Germinal center (tissue), 1 donor: ENCODE measurements around the gene DCT.

Experiments
- DNase-seq: peaks from one replicate; pipeline ENCODE4 v3.0.0; 2012; ENCODE audit warnings: mixed read lengths, low spot score

Gene DCT

DNA sequence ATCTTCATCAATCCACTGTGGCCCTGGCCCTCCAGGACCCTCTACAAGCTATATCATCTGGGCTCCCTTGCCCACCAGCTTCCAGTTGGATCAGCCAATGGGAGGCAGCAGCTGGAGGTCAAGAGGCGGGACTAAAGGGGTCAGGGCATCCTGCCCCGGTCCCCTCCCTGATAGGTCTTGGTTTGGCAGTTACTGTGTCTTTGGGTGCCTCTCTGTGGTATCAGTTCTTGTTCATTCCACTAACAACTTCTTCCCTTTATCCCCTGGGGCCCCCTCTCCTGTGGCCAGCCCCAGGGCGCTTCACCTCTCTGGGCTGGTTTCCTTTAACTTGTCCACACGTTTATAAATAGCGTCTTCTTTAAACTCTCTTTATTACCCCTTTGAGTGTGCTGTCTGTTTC lies 83.6 kb downstream of the DCT start:
- no peak for DNase-seq

DNA sequence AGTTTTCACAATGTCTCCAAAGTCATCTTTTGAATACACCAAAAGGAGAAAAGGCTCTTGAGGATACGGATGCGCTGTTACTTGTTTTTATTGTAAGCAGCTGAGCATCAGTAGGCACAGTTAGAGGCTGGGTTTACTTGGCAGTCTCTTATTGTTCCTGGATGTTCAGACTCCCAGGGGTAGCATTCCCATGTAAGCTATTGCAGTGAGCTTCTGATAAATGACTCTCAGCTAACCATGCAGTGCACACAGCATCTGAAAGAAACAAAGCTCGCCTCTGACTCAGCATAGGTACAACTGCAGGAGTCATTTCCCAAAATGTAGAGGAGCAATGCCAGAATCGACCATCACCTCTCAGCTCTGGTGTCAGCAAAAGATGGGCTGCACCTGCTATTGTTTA lies 84.8 kb downstream of the DCT start:
- DNase-seq: no peak

DNA sequence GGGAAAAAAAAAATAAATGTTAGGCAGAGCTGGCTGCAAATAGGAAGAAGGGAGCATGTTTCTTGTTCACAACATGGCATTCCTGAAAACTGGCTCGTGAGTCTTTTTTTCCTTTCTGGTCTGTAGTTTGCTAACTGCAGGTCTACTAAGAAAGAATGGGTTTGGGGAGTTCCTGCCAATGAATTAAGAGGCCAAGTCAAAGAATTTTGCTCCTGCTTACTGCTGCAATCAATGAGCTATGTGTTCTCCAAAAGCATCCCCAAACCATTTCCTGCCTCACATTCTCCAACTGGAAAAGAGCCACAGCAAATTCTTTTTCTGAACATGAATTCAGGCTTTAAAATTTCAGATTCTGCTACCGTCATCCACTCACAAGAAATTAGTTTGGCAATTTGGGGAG lies 88.6 kb downstream of the DCT start:
- DNase-seq: no peak

DNA sequence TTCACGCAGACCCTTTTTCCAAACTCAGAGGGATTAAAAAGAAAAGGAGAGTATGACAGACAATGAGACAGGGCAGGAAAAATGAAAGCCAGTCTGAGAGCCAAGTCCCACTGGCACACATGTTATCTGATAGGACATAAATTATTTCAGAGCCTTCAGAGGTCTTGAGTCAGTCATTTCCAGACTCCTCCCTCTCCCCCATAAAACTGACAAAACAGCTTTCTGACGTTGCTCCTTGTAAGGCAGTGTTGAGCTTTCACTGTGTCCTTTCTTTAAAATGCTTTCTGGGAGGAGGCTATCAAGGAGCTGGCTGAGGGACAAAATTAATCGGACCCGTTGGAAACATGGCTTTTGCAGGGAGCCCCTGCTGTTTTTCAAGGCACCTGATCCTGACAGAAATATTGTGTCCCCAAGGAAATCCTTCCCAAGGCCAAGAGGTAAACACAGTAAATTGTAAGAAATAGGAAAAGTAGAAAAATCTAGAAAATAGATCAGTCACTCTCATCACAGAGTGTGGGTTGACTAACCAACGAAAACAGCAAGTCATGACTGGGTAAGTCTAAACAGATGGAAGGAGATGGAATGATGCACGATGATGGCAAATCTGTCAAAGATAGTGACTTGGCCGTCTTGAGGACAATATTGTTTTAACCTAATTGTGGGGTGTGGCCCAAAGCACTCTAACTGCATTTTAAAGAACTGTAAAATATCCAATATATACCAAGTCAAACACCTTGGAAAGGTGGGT lies 89.7 kb downstream of the DCT start:
- DNase-seq: no peak

DNA sequence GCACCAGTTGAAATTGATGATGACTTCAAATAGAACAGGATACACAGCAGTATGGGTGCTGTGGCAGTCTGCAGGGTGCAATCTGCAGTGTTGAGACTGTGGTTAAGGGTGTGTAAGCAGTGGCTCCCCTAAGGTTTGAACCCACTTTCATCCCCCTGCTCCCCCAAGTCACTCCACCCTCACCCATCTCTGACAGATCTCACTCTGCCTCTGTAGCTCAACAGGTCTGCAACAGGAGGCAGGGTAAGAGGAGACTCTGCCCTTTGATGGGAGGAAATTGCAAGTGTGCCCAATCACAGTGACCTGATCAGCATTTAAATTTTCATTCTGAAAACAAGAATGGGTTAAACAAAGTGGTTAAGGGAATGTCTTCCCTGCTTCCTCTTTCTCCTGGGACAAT lies 92.4 kb downstream of the DCT start:
- DNase-seq: no peak
